K562 (cell line): ENCODE results near the gene PDGFD. TPM values are rescaled to one million over a fixed set of nuclear protein-coding genes. Genes with fewer than 3 reads are reported as not detected.

Experiments used
- ATAC-seq: fragments of 200-7000 bp; cut with Tn5 transposase; 3 replicates; pipeline ENCODE4 v1.9.1; 2020; ENCODE audit warnings: moderate library complexity
- BruUV-seq: library from RNA; stranded (reverse); fragments of 400-500 nt; replicated peaks from 2 replicates; lab custom pipeline; 2021; lab: Mats Ljungman, UMichigan
- CTCF ChIA-PET: fragments of 300-600 bp; formaldehyde crosslinking; extraction: SDS; loops from one replicate; lab custom pipeline; 2021; ENCODE audit warnings: low intra/inter-chr PET ratio; lab: Yijun Ruan, JAX
- POLR2A ChIA-PET: fragments of 300-600, 350-650 bp; sonication (Branson Sonifier 250); formaldehyde crosslinking; extraction: SDS; loops from one replicate; lab custom pipeline; 2021; ENCODE audit warnings: antibody characterized with exemption, inconsistent platforms; lab: Yijun Ruan, JAX
- DNase-seq, 4 experiments: peaks; one replicate each; pipeline versions ENCODE4 v3.0.0 to v3.0.0-alpha.2; 2011 to 2018; ENCODE audit warnings: low spot score in 3 of 4, mixed read lengths in 3 of 4; ENCODE audit errors: extremely low read depth in 1 of 4
- FAIRE-seq: peaks from 2 replicates; lab custom pipeline; 2011; peaks lifted over from hg19 to GRCh38; lab: Jason Lieb, UNC
- H2AFZ ChIP-seq: 2 replicates; pipeline ENCODE4 v1.6.0; 2011; ENCODE audit warnings: low read depth, low read length, control low read depth, inconsistent platforms
- H3K27ac ChIP-seq: fragments of 200-600 bp; 3 replicates; pipeline ENCODE4 v1.8.0; 2011; ENCODE audit warnings: low read depth, mild to moderate bottlenecking, control low read depth, inconsistent platforms, low read length, moderate library complexity, mixed read lengths; ENCODE audit errors: extremely low read depth
- H3K27me3 ChIP-seq, 2 experiments: fragments of 300-600 bp in 1 of 2; 2 replicates in 1 of 2; 3 replicates in 1 of 2; pipeline versions ENCODE4 v1.6.0 to v1.8.0; 2011; ENCODE audit warnings: inconsistent platforms in 2 of 2, low read length in 2 of 2, mild to moderate bottlenecking in 1 of 2, mixed read lengths in 1 of 2, moderate library complexity in 1 of 2; ENCODE audit not compliant: control insufficient read depth in 2 of 2, insufficient read depth in 2 of 2
- H3K36me3 ChIP-seq: fragments of 300-600 bp; 3 replicates; pipeline ENCODE4 v1.8.0; 2011; ENCODE audit warnings: mild to moderate bottlenecking, low read length, inconsistent platforms; ENCODE audit not compliant: control insufficient read depth, insufficient read depth
- H3K4me1 ChIP-seq, 2 experiments: fragments of 200-600 bp in 1 of 2; replicated peaks in 1 of 2; 2 replicates in 1 of 2; 3 replicates in 1 of 2; pipeline versions ENCODE4 v1.5.1 to v1.8.0; 2011; ENCODE audit warnings: inconsistent platforms in 2 of 2, low read length in 2 of 2, mild to moderate bottlenecking in 1 of 2, mixed read lengths in 1 of 2, moderate library complexity in 1 of 2; ENCODE audit not compliant: control insufficient read depth in 2 of 2, insufficient read depth in 2 of 2
- H3K4me2 ChIP-seq: 2 replicates; pipeline ENCODE4 v1.6.1; 2011; ENCODE audit warnings: low read length, control low read depth, inconsistent platforms, mixed read lengths; ENCODE audit not compliant: insufficient read depth
- H3K4me3 ChIP-seq: fragments of 200-600 bp; sonication (generic), shearing (Covaris generic); 2 replicates; pipeline ENCODE4 v1.5.1; 2016; ENCODE audit warnings: control low read depth, inconsistent platforms
- H3K79me2 ChIP-seq: fragments of 200-600 bp; 3 replicates; pipeline ENCODE4 v1.8.0; 2011; ENCODE audit warnings: low read length, inconsistent platforms; ENCODE audit not compliant: control insufficient read depth, insufficient read depth
- H3K9ac ChIP-seq, 2 experiments: 2 replicates each; pipeline versions ENCODE4 v1.6.0 to v1.6.1; 2011; ENCODE audit warnings: low read depth in 2 of 2, low read length in 2 of 2, control low read depth in 1 of 2, inconsistent platforms in 1 of 2, mild to moderate bottlenecking in 1 of 2, mixed read lengths in 1 of 2; ENCODE audit not compliant: insufficient read depth in 1 of 2
- H3K9me1 ChIP-seq: one replicate; pipeline ENCODE4 v1.6.0; 2011; ENCODE audit warnings: inconsistent platforms, mild to moderate bottlenecking, low read length, moderate library complexity; ENCODE audit not compliant: control insufficient read depth, insufficient read depth
- H3K9me3 ChIP-seq: replicated peaks from 2 replicates; pipeline ENCODE4 v1.5.1; 2011; ENCODE audit warnings: low read depth, low read length, inconsistent platforms; ENCODE audit not compliant: control insufficient read depth, insufficient read depth
- H4K20me1 ChIP-seq: replicated peaks from 2 replicates; pipeline ENCODE4 v1.6.1; 2011; ENCODE audit warnings: low read length, inconsistent platforms, mixed read lengths; ENCODE audit not compliant: control insufficient read depth, insufficient read depth
- ADNP ChIP-seq: fragments of 200-800 bp; sonication (Bioruptor generic); IDR thresholded peaks from 2 replicates; pipeline ENCODE4 v1.6.1; 2016; ENCODE audit warnings: missing genetic modification characterization, missing compliant biosample characterization
- CHD2 ChIP-seq: IDR thresholded peaks from 2 replicates; pipeline ENCODE4 v1.6.1; 2011; ENCODE audit warnings: low read depth, low read length
- DDX20 ChIP-seq: fragments of 450-650 bp; IDR thresholded peaks from 2 replicates; pipeline ENCODE4 v1.6.1; 2016; ENCODE audit warnings: missing genetic modification characterization, low read depth, mild to moderate bottlenecking, missing compliant biosample characterization, moderate library complexity
- ETV6 ChIP-seq, 3 experiments: fragments of 150-350 bp in 1 of 3; sonication (generic) in 1 of 3; formaldehyde crosslinking in 1 of 3; IDR thresholded peaks; 2 replicates each; pipeline versions ENCODE4 v1.6.1 to v1.8.0; 2014 to 2022; ENCODE audit warnings: borderline replicate concordance in 2 of 3, low read depth in 2 of 3, antibody characterized with exemption in 1 of 3, low read length in 1 of 3, mild to moderate bottlenecking in 1 of 3, missing genetic modification reagents in 1 of 3
- GTF2B ChIP-seq: IDR thresholded peaks from 2 replicates; pipeline ENCODE4 v1.6.1; 2011; ENCODE audit not compliant: insufficient read length; ENCODE audit errors: extremely low read depth
- KLF6 ChIP-seq: fragments of 250-450 bp; sonication (Bioruptor Pico); IDR thresholded peaks from 2 replicates; pipeline ENCODE4 v1.4.0; 2020; ENCODE audit warnings: mild to moderate bottlenecking, moderate library complexity, borderline replicate concordance
- MEF2A ChIP-seq: IDR thresholded peaks from 2 replicates; pipeline ENCODE4 v1.6.1; 2011; ENCODE audit warnings: low read depth, mild to moderate bottlenecking, low read length, moderate library complexity; ENCODE audit not compliant: control insufficient read depth
- MTA1 ChIP-seq: fragments of 450-650 bp; IDR thresholded peaks from 2 replicates; pipeline ENCODE4 v1.6.1; 2017; ENCODE audit warnings: borderline replicate concordance
- RBM25 ChIP-seq: fragments of 200-400 bp; formaldehyde crosslinking; IDR thresholded peaks from 2 replicates; pipeline ENCODE4 v1.6.1; 2018; ENCODE audit warnings: low read length, low read depth, moderate library complexity; ENCODE audit not compliant: severe bottlenecking
- ZBTB1 ChIP-seq: sonication (generic); formaldehyde crosslinking; IDR thresholded peaks from 2 replicates; pipeline ENCODE4 v1.8.1; 2023; ENCODE audit warnings: missing genetic modification reagents, low read depth, mild to moderate bottlenecking, borderline replicate concordance
- ZBTB17 ChIP-seq: fragments of 450-650 bp; formaldehyde crosslinking; IDR thresholded peaks from 2 replicates; pipeline ENCODE4 v1.4.0; 2020; ENCODE audit warnings: mild to moderate bottlenecking
- ZNF263 ChIP-seq: sonication (generic); formaldehyde crosslinking; IDR thresholded peaks from 2 replicates; pipeline ENCODE4 v1.8.0; 2022; ENCODE audit warnings: mild to moderate bottlenecking, missing genetic modification reagents, borderline replicate concordance
- ZNF274 ChIP-seq: IDR thresholded peaks from 2 replicates; pipeline ENCODE4 v1.6.1; 2011; ENCODE audit warnings: low read depth, mild to moderate bottlenecking, low read length, moderate library complexity, borderline replicate concordance
- ZNF695 ChIP-seq: fragments of 450-650 bp; formaldehyde crosslinking; IDR thresholded peaks from 2 replicates; pipeline ENCODE4 v1.4.0; 2020; ENCODE audit warnings: mild to moderate bottlenecking, moderate library complexity
- ZNF696 ChIP-seq: fragments of 250-450 bp; sonication (Bioruptor Pico); conservative IDR thresholded peaks from 2 replicates; pipeline ENCODE4 v1.4.0; 2020; ENCODE audit warnings: mild to moderate bottlenecking, moderate library complexity
- WGBS: fragments of 100-300 bp; shearing (Covaris generic); methylation state at CpG from one replicate; pipeline ENCODE4 v1.1.6; 2016; ENCODE audit warnings: low coverage, mixed read lengths; ENCODE audit not compliant: insufficient coverage; ENCODE audit errors: missing lambda C conversion rate; 5-methylcytosine and 5-hydroxymethylcytosine counted together
- in situ Hi-C: fragments of 300-500 bp; cut with MboI; formaldehyde crosslinking; loops from 4 replicates; pipeline ENCODE4 v1.15.0; 2018; ENCODE audit warnings: inconsistent platforms, mixed read lengths
- intact Hi-C: fragments of 100-400 bp; cut with micrococcal nuclease; formaldehyde crosslinking; loops from 2 replicates; pipeline ENCODE4 v1.14.2; 2022
- polyA plus RNA-seq, 8 experiments: library from polyadenylated mRNA; depleted of rRNA in 4 of 8; stranded (reverse) in 5 of 8; unstranded in 3 of 8; fragments of >200 nt; fragmentation: Nextera tagmentation in 2 of 8; fragmentation: Illumina TruSeq in 1 of 8; extraction: Ambion mirVana in 2 of 8; extraction: Trizol in 1 of 8; gene quantifications; 2 replicates each; pipeline versions ENCODE4 v1.2.1 to v1.2.3, GENCODE V29; 2011 to 2014; ENCODE audit warnings: inconsistent platforms in 1 of 8, missing spikeins in 1 of 8
- total RNA-seq, 7 experiments: library from RNA; depleted of rRNA in 6 of 7; stranded (reverse); fragments of >200 nt in 6 of 7; fragmentation: Illumina TruSeq in 2 of 7; extraction: Trizol in 2 of 7; gene quantifications; 2 replicates each; pipeline versions ENCODE4 v1.2.1 to v1.2.3, GENCODE V29; 2011 to 2021; ENCODE audit warnings: low replicate concordance in 1 of 7
- TF ChIP-seq, protein P1 (sequence below): fragments of 250-450 bp; sonication (Bioruptor Pico); IDR thresholded peaks from 2 replicates; pipeline ENCODE4 v1.5.0; 2020; ENCODE audit warnings: mild to moderate bottlenecking, borderline replicate concordance

Gene PDGFD
- total and polyA plus RNA-seq, 9 of the 15 experiments (the other 6 are each of a cell fraction or from before 2014, with no cell fraction given) = 0.11 TPM; not detected in 8

DNA sequence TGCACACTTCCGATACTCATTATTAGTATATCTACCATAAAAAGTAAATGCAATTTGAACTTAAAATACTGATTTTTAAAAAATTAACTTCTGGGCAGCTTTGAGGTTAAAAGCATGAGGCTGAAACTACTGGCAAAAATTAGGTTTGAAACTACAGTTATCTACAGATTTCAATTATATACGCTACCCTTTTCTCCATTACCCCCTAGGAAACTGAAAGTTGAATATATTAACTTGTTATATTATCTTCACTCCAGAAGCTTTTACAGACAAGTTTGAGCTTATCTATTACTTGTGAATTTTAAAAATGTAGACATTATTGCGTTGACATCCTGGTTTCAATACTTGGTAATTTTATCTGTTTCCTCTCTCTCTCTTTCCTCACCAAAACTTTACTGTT lies 224.3 kb downstream of the PDGFD start:
- ChIA-PET POLR2A (no interaction called here), CTCF (no interaction called here)
- Histone ChIP-seq H4K20me1 (no peaks in the 10 kb centered on the region), H3K9me3 (no peaks in the 10 kb centered on the region), H2AFZ (no peak overlapping the region), H3K36me3 (no peaks in the 10 kb centered on the region), H3K4me1 (no peaks in the 10 kb centered on the region), H3K9me1 (no peaks in the 10 kb centered on the region), H3K27me3 (no peaks in the 10 kb centered on the region), H3K79me2 (no peaks in the 10 kb centered on the region), H3K4me2 (no peak overlapping the region), H3K9ac (no peak overlapping the region), H3K4me3 (no peak overlapping the region), H3K27ac (no peak overlapping the region)
- BruUV-seq = no TSS peak
- WGBS = 0% methylated on average over 3 of the region's 3 CpGs
- TF ChIP-seq MEF2A = no peak
- no peak for TF ChIP-seq CHD2
- TF ChIP-seq ZBTB1 = no peak
- no peak for TF ChIP-seq ZNF695 (CRISPR knock-in tag)
- TF ChIP-seq ADNP (tag) = no peak
- TF ChIP-seq RBM25 = no peak
- TF ChIP-seq, protein P1, sequence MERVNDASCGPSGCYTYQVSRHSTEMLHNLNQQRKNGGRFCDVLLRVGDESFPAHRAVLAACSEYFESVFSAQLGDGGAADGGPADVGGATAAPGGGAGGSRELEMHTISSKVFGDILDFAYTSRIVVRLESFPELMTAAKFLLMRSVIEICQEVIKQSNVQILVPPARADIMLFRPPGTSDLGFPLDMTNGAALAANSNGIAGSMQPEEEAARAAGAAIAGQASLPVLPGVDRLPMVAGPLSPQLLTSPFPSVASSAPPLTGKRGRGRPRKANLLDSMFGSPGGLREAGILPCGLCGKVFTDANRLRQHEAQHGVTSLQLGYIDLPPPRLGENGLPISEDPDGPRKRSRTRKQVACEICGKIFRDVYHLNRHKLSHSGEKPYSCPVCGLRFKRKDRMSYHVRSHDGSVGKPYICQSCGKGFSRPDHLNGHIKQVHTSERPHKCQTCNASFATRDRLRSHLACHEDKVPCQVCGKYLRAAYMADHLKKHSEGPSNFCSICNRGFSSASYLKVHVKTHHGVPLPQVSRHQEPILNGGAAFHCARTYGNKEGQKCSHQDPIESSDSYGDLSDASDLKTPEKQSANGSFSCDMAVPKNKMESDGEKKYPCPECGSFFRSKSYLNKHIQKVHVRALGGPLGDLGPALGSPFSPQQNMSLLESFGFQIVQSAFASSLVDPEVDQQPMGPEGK = no peak
- no peak for TF ChIP-seq ZNF696 (CRISPR knock-in tag)
- TF ChIP-seq ZNF263 (CRISPR knock-in tag) = no peak
- TF ChIP-seq KLF6 = no peak
- TF ChIP-seq MTA1 = no peak
- no peak for TF ChIP-seq ZNF274
- no peak for TF ChIP-seq ZBTB17 (CRISPR knock-in tag)
- no peak for TF ChIP-seq GTF2B
- no peak for TF ChIP-seq ETV6 (IDR thresholded peaks at IDR 0.05; ENCODE audit: borderline replicate concordance in 1 of 2, low read depth in 2 of 2, low read length in 1 of 2)
- TF ChIP-seq ETV6 (CRISPR knock-in tag; IDR thresholded peaks at IDR 0.05; ENCODE audit: borderline replicate concordance) = no peak
- no peak for TF ChIP-seq DDX20 (tag)
- DNase-seq (no peak), ATAC-seq (no peak), FAIRE-seq (no peak)
- in situ Hi-C loops = no loop called here
- intact Hi-C loops = no loop called here
